Activated CD8-positive, alpha-beta T cell treated with anti-CD3 and anti-CD28 coated beads for 36 hours (primary cell): Measurements from ENCODE around the gene CHRNA9. TPM values are rescaled to one million over a fixed set of nuclear protein-coding genes. Genes with fewer than 3 reads are reported as not detected.
"Not testable (repeated sequence)": the region's sequence is repeated elsewhere in the genome, so short reads cannot be mapped to it uniquely, and the experiment has no call there.

Experiments
- ATAC-seq: fragments of 200-7000 bp; cut with Tn5 transposase; one replicate; pipeline ENCODE4 v1.10.0; 2021; ENCODE audit warnings: mild to moderate bottlenecking, moderate library complexity
- CTCF ChIA-PET: fragments of 350-600 bp; sonication (Branson Sonifier 250); formaldehyde crosslinking; loops from one replicate; lab custom pipeline; 2021; ENCODE audit warnings: antibody characterized with exemption; lab: Charles Lee
- POLR2A ChIA-PET: fragments of 350-600 bp; sonication (Branson Sonifier 250); formaldehyde crosslinking; loops from one replicate; lab custom pipeline; 2021; ENCODE audit warnings: antibody characterized with exemption; lab: Charles Lee
- DNase-seq: peaks from one replicate; pipeline ENCODE4 v3.0.0-alpha.2; 2020
- H3K27ac Mint-ChIP-seq: one replicate; pipeline ENCODE4 v1.8.0; 2021; ENCODE audit warnings: mild to moderate bottlenecking, mixed read lengths
- H3K27me3 Mint-ChIP-seq: one replicate; pipeline ENCODE4 v1.8.0; 2021; ENCODE audit warnings: mixed read lengths
- H3K36me3 Mint-ChIP-seq: one replicate; pipeline ENCODE4 v1.8.0; 2021; ENCODE audit warnings: low read depth, mixed read lengths
- H3K4me1 Mint-ChIP-seq: one replicate; pipeline ENCODE4 v1.8.0; 2021; ENCODE audit warnings: low read depth, mixed read lengths
- H3K4me3 Mint-ChIP-seq: one replicate; pipeline ENCODE4 v1.8.0; 2021; ENCODE audit warnings: mild to moderate bottlenecking, moderate library complexity, mixed read lengths
- H3K9me3 Mint-ChIP-seq: one replicate; pipeline ENCODE4 v1.8.0; 2021; ENCODE audit warnings: mixed read lengths
- CTCF ChIP-seq: fragments of 200-600 bp; IDR thresholded peaks from one replicate; pipeline ENCODE4 v1.8.0; 2022; ENCODE audit warnings: antibody characterized with exemption, mild to moderate bottlenecking
- intact Hi-C: fragments of 100-400 bp; cut with micrococcal nuclease; formaldehyde crosslinking; loops from one replicate; pipeline ENCODE4 v1.10.0; 2022
- total RNA-seq, 2 experiments: library from RNA; stranded (reverse); gene quantifications; one replicate each; pipeline ENCODE4 v1.2.3, GENCODE V29; 2021

CHRNA9 gene
- under 1 TPM; 0.11 to 0.38 TPM for total RNA-seq

GRCh38 chr4:40334591-40335524 lies at the start of gene CHRNA9:
CHRNA9 (plus strand) TSS chr4:40335333; CDS start chr4:40335468, 135 bp downstream.
- ATAC-seq (no peak), DNase-seq (no peak)
- Mint-ChIP-seq H3K27me3 (peaks cover under 1% of the 10 kb centered on the region), H3K36me3 (no peaks in the 10 kb centered on the region), H3K27ac (no peak within 1 kb of the TSS), H3K4me1 (peaks cover under 1% of the 10 kb centered on the region), H3K9me3 (no peaks in the 10 kb centered on the region), H3K4me3 (no peak within 1 kb of the TSS)
- ChIA-PET CTCF (interaction anchor here (2.1 to 5.7 kb wide), 2 partner anchors 9 kb away, joined by 9 to 34 read pairs; no protein-coding TSS in a partner anchor), POLR2A (no interaction called here)
- intact Hi-C loops = no loop called here
- no peak for TF ChIP-seq CTCF

GRCh38 chr4:40285692-40286091 lies 49.4 kb upstream of the CHRNA9 start:
- peaks cover 15% of the 10 kb centered on the region for H3K9me3 Mint-ChIP-seq
- intact Hi-C loops = no loop called here
- no peak for ATAC-seq
- peaks cover 72% of the 10 kb centered on the region for H3K4me1 Mint-ChIP-seq
- no peak for DNase-seq
- CTCF ChIA-PET = no interaction called here
- peaks cover 24% of the 10 kb centered on the region for H3K36me3 Mint-ChIP-seq
- no peaks in the 10 kb centered on the region for H3K27me3 Mint-ChIP-seq
- TF ChIP-seq CTCF = no peak
- peak overlapping the region; percentile 79 for H3K27ac Mint-ChIP-seq
- H3K4me3 Mint-ChIP-seq = no peak overlapping the region
- POLR2A ChIA-PET = interaction anchor here (0.6 to 3.2 kb wide), 3 partner anchors 21 to 86 kb away, joined by 3 to 9 read pairs (median 3); no protein-coding TSS in a partner anchor

- no peak overlapping the region for H3K4me3 Mint-ChIP-seq
- intact Hi-C loops = no loop called here
- no peak for ATAC-seq
- H3K36me3 Mint-ChIP-seq = peaks cover 6% of the 10 kb centered on the region
- peaks cover 67% of the 10 kb centered on the region for H3K4me1 Mint-ChIP-seq
- TF ChIP-seq CTCF = no peak
- CTCF ChIA-PET = interaction anchor here (1.0 to 2.4 kb wide), 3 partner anchors 19 to 59 kb away, joined by 3 to 6 read pairs (median 4); no protein-coding TSS in a partner anchor
- peaks cover 5% of the 10 kb centered on the region for H3K9me3 Mint-ChIP-seq
- H3K27me3 Mint-ChIP-seq = no peaks in the 10 kb centered on the region
- H3K27ac Mint-ChIP-seq = peak overlapping the region; percentile 88
- POLR2A ChIA-PET = interaction anchor here (0.7 to 3.3 kb wide), 4 partner anchors 12 to 41 kb away, joined by 4 to 20 read pairs (median 10); no protein-coding TSS in a partner anchor
- no peak for DNase-seq
Measured at GRCh38 chr4:40288566-40288965, 46.6 kb upstream of the CHRNA9 start.

GRCh38 chr4:40289366-40290188 lies 45.6 kb upstream of the CHRNA9 start:
- Mint-ChIP-seq H3K4me3 (peak overlapping the region; percentile 38), H3K4me1 (peaks cover 57% of the 10 kb centered on the region), H3K27me3 (no peaks in the 10 kb centered on the region), H3K27ac (peak overlapping the region; percentile 88), H3K36me3 (peaks cover 5% of the 10 kb centered on the region), H3K9me3 (peaks cover 5% of the 10 kb centered on the region)
- DNase-seq (no peak), ATAC-seq (peak; percentile 70)
- intact Hi-C loops = no loop called here
- ChIA-PET POLR2A (interaction anchor here (0.7 to 3.3 kb wide), 10 partner anchors 10 to 94 kb away, joined by 3 to 20 read pairs (median 4); no protein-coding TSS in a partner anchor), CTCF (interaction anchor here (1.0 to 4.3 kb wide), 9 partner anchors 10 to 60 kb away, joined by 3 to 16 read pairs (median 4); no protein-coding TSS in a partner anchor)
- no peak for TF ChIP-seq CTCF

- ChIA-PET CTCF (interaction anchor here (0.6 to 4.3 kb wide), 7 partner anchors 10 to 61 kb away, joined by 3 to 16 read pairs (median 4); no protein-coding TSS in a partner anchor), POLR2A (interaction anchor here (0.7 to 3.3 kb wide), 7 partner anchors 8 to 95 kb away, joined by 3 to 20 read pairs (median 5); no protein-coding TSS in a partner anchor)
- H3K36me3 Mint-ChIP-seq, DNase-seq, H3K4me3 Mint-ChIP-seq, H3K9me3 Mint-ChIP-seq, H3K27me3 Mint-ChIP-seq, intact Hi-C loops, ATAC-seq: not testable (repeated sequence)
- peaks cover 49% of the 10 kb centered on the region for H3K4me1 Mint-ChIP-seq
- H3K27ac Mint-ChIP-seq = peak overlapping the region; percentile 88
Measured at GRCh38 chr4:40290611-40291186, 44.4 kb upstream of the CHRNA9 start.
